Osteocyte (in vitro differentiated cells): Measurements from ENCODE around the gene PTPRN2. TPM values are rescaled to one million over a fixed set of nuclear protein-coding genes. Genes with fewer than 3 reads are reported as not detected.
"Not testable (repeated sequence)": the region's sequence is repeated elsewhere in the genome, so short reads cannot be mapped to it uniquely, and the experiment has no call there.

Experiments
- DNase-seq: peaks from one replicate; pipeline ENCODE4 v3.0.0; 2021; ENCODE audit warnings: mixed read lengths; ENCODE audit not compliant: unreplicated experiment; ENCODE audit errors: extremely low spot score
- H3K27ac Mint-ChIP-seq: one replicate; pipeline ENCODE4 v1.8.0; 2021; ENCODE audit warnings: mild to moderate bottlenecking, mixed read lengths; ENCODE audit not compliant: unreplicated experiment
- H3K27me3 Mint-ChIP-seq: one replicate; pipeline ENCODE4 v1.8.0; 2021; ENCODE audit warnings: mixed read lengths; ENCODE audit not compliant: unreplicated experiment
- H3K36me3 Mint-ChIP-seq: one replicate; pipeline ENCODE4 v1.8.0; 2021; ENCODE audit warnings: mixed read lengths; ENCODE audit not compliant: unreplicated experiment
- H3K4me1 Mint-ChIP-seq: one replicate; pipeline ENCODE4 v1.8.0; 2021; ENCODE audit warnings: mixed read lengths; ENCODE audit not compliant: unreplicated experiment
- H3K4me3 Mint-ChIP-seq: one replicate; pipeline ENCODE4 v1.8.0; 2021; ENCODE audit warnings: mild to moderate bottlenecking, moderate library complexity, mixed read lengths; ENCODE audit not compliant: unreplicated experiment
- H3K9me3 Mint-ChIP-seq: one replicate; pipeline ENCODE4 v1.8.0; 2021; ENCODE audit warnings: mixed read lengths; ENCODE audit not compliant: unreplicated experiment
- long read RNA-seq: library from polyadenylated mRNA; unstranded; transcript quantifications from one replicate; pipeline ENCODE4 v2.0.0, GENCODE V29; 2021
- total RNA-seq: library from RNA; stranded (reverse); gene quantifications from 2 replicates; pipeline ENCODE4 v1.2.1, GENCODE V29; 2021
- TF ChIP-seq, protein P1 (sequence below): fragments of 200-600 bp; sonication (generic); IDR thresholded peaks from 2 replicates; pipeline ENCODE4 v1.5.0; 2021; ENCODE audit warnings: antibody characterized with exemption, mild to moderate bottlenecking, moderate library complexity

PTPRN2 gene
- 0.50 and 0.59 TPM in 2 replicates for total RNA-seq
- long read RNA-seq, partial matches to known transcripts, result 17 of 18 reads
- long read RNA-seq, other reads (novel, unspliced or antisense), result 1 of 18 reads

DNA sequence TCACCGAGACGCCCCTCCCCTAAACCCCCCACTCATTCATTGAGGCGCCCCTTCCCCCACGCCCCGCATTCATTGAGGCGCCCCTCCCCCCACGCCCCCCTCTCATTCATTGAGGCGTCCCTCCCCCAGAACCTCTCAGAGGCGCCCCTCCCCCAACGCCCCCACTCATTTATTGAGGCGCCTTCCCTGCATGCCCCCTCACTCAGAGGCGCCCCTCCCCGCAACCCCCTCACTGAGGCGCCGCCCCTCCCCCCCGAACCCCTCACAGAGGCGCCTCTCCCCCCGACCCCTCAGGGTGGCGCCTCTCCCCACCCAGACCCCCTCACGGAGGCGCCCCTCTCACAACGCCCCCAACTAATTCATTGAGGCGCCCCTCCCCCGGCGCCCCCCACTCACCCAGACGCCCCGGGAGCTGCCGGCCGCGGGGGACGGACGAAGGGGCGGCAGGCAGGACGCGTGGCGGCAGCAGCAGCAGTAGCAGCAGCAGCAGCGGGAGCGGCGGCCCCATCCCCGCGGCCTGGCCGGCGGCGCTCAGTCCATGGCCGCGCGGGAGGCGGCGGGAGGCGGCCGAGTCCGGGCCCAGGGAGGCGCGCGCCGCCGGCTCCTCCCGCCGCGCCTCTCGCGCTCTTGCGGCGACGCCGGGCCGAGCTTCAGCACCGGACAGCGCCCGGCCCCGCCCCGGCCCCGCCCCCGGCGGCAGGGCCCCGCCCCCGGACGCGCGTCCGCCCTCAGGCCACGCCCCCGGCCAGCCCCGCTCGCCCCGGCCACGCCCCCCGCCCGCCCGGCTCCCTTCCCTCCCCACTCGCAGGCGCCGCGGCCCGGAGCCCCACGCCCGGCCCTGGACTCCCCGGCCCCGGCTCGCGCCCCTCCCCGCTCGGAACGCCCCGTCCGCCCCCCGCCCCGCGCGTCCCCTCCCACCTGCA lies at the start of gene PTPRN2:
Gene PTPRN2, minus strand, starts transcription at position 662 of the 923 bp plus-strand sequence.
- DNase-seq, result peak; percentile 90

DNA sequence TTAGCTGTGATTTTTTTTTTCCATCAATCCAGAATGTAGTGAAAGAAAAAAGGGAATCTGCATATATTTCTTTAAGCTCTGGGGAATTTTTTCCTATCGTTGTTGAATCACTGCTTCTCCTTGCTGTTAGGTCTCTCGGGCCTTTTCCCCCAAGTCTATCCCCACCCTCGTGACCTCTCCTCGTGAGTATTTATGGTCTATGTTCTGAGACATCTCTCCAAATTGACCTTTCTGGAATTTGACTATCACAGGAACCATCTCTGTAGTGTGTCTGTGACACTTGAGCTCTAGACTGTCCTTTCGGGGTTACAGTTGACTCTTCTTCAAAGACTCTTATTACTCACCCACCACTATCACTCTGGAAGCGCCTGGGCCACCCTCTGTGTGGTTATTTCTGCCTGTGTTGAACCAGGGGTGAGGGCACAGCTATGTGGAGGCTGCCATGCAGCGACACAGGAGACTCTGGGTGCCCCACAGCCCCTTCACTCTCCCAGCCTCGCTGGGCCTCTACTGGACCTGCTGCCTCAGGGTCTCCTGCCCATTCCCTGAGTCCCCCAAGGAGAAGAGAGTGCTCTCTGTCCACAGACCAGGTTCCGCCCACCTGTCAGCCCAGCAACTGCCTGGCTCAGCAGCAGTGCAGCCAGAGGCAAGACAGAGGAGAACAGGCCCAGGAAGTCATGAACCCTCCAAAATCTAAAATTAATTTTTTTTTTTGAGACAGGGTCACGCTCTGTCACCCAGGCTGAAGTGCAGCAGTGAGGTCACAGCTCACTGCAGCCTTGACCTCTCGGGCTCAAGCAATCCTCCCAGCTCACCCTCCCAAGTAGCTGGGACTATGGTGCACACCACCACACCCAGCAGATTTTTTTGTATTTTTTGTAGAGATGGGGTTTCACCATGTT lies 45.7 kb upstream of the PTPRN2 start:
- Mint-ChIP-seq H3K4me3 (no peak overlapping the region), H3K27ac (no peak overlapping the region), H3K36me3 (peaks cover 16% of the 10 kb centered on the region), H3K27me3 (no peaks in the 10 kb centered on the region), H3K9me3 (no peaks in the 10 kb centered on the region), H3K4me1 (peaks cover 8% of the 10 kb centered on the region)
- TF ChIP-seq, protein P1, sequence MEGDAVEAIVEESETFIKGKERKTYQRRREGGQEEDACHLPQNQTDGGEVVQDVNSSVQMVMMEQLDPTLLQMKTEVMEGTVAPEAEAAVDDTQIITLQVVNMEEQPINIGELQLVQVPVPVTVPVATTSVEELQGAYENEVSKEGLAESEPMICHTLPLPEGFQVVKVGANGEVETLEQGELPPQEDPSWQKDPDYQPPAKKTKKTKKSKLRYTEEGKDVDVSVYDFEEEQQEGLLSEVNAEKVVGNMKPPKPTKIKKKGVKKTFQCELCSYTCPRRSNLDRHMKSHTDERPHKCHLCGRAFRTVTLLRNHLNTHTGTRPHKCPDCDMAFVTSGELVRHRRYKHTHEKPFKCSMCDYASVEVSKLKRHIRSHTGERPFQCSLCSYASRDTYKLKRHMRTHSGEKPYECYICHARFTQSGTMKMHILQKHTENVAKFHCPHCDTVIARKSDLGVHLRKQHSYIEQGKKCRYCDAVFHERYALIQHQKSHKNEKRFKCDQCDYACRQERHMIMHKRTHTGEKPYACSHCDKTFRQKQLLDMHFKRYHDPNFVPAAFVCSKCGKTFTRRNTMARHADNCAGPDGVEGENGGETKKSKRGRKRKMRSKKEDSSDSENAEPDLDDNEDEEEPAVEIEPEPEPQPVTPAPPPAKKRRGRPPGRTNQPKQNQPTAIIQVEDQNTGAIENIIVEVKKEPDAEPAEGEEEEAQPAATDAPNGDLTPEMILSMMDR, result no peak
- no peak for DNase-seq

More for the DNA sequence above, at the start of gene PTPRN2:
- Mint-ChIP-seq H3K27me3 (peaks cover 9% of the 10 kb centered on the region), H3K27ac (no peak within 1 kb of the TSS), H3K4me3 (peak within 1 kb of the TSS; percentile 55), H3K36me3 (no peaks in the 10 kb centered on the region), H3K9me3 (no peaks in the 10 kb centered on the region), H3K4me1 (peaks cover 5% of the 10 kb centered on the region)
- TF ChIP-seq, protein P1, result no peak

DNA sequence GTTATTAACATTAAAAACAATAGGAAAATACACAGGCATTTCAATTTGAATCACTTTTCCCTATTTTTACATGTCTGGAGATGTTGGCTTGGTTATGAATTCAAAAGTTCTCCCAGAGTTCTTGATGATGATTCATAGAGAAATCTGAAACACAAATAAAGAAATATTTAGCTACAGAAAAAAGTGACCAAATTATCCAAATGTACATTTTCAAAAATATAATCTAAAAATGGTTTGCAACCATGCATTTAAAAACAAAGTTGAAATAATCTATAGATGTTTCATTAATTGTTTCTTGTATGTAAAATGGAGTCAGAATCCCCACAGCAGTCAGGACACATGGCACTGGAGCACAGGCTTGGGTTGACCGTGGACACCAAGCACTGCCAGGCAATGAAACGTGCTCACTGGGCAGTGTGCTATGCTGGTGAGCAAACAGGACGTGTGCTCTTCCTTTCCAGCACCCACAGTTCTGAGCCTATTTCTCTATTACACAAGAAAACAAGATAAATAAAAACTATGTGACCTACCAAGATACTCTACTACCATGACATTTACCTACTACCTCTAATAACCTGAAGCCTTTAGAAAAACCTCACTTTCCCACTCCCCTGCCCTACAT lies 44.1 kb upstream of the PTPRN2 start:
- DNase-seq, result no peak
- H3K4me3 Mint-ChIP-seq, result no peak overlapping the region
- peak overlapping the region; percentile 35 for H3K27ac Mint-ChIP-seq
- no peaks in the 10 kb centered on the region for H3K9me3 Mint-ChIP-seq
- TF ChIP-seq, protein P1, result no peak
- H3K4me1 Mint-ChIP-seq, result peaks cover 8% of the 10 kb centered on the region
- no peaks in the 10 kb centered on the region for H3K27me3 Mint-ChIP-seq
- H3K36me3 Mint-ChIP-seq, result peaks cover 11% of the 10 kb centered on the region

DNA sequence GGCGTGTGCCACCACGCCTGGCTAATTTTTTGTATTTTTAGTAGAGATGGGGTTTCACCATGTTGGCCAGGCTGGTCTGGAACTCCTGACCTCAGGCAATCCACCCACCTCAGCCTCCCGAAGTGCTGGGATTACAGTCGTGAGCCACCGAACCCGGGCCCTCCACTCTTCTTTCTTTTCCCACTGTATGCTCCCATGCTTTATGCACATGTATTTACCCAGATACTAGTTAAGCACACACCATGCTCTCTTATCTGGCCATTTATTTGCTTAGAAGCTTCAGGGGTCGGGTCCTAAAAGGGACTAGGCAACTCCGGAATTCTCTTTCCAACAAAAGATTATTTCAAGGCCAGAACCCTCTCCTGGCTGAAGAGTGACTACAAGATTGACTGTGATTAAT lies 38.7 kb upstream of the PTPRN2 start:
- not testable (repeated sequence) for H3K27me3 Mint-ChIP-seq, DNase-seq, H3K4me1 Mint-ChIP-seq, H3K4me3 Mint-ChIP-seq, H3K9me3 Mint-ChIP-seq, H3K27ac Mint-ChIP-seq
- H3K36me3 Mint-ChIP-seq, result peaks cover 14% of the 10 kb centered on the region

DNA sequence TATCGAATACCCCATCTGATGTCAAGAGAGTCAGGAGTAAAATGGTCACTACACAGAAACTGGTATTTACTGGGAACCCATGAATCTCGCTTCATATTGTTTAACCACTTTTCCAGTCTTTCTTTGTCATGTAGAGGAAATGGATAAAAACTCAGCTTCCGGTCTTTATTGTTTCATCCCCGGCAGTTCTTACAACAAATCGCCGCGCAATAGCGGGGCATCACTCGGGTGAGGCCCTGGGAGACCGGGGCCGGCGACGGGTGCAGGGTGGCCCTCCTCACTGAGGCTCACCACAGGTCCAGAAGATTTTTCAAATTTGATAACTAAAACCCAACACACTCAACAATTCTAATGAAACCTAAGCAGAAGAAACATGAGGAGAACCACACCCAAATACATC lies 35.6 kb upstream of the PTPRN2 start:
- H3K4me1 Mint-ChIP-seq, result peaks cover 1% of the 10 kb centered on the region
- H3K36me3 Mint-ChIP-seq, result peaks cover 3% of the 10 kb centered on the region
- DNase-seq, result no peak
- no peaks in the 10 kb centered on the region for H3K9me3 Mint-ChIP-seq
- no peak overlapping the region for H3K27ac Mint-ChIP-seq
- H3K4me3 Mint-ChIP-seq, result no peak overlapping the region
- TF ChIP-seq, protein P1, result no peak
- H3K27me3 Mint-ChIP-seq, result no peaks in the 10 kb centered on the region
